ENCODE results near the gene MUC5AC.
"Not testable (repeated sequence)": the region's sequence is repeated elsewhere in the genome, so short reads cannot be mapped to it uniquely, and the experiment has no call there.

MUC5AC gene, protein sequence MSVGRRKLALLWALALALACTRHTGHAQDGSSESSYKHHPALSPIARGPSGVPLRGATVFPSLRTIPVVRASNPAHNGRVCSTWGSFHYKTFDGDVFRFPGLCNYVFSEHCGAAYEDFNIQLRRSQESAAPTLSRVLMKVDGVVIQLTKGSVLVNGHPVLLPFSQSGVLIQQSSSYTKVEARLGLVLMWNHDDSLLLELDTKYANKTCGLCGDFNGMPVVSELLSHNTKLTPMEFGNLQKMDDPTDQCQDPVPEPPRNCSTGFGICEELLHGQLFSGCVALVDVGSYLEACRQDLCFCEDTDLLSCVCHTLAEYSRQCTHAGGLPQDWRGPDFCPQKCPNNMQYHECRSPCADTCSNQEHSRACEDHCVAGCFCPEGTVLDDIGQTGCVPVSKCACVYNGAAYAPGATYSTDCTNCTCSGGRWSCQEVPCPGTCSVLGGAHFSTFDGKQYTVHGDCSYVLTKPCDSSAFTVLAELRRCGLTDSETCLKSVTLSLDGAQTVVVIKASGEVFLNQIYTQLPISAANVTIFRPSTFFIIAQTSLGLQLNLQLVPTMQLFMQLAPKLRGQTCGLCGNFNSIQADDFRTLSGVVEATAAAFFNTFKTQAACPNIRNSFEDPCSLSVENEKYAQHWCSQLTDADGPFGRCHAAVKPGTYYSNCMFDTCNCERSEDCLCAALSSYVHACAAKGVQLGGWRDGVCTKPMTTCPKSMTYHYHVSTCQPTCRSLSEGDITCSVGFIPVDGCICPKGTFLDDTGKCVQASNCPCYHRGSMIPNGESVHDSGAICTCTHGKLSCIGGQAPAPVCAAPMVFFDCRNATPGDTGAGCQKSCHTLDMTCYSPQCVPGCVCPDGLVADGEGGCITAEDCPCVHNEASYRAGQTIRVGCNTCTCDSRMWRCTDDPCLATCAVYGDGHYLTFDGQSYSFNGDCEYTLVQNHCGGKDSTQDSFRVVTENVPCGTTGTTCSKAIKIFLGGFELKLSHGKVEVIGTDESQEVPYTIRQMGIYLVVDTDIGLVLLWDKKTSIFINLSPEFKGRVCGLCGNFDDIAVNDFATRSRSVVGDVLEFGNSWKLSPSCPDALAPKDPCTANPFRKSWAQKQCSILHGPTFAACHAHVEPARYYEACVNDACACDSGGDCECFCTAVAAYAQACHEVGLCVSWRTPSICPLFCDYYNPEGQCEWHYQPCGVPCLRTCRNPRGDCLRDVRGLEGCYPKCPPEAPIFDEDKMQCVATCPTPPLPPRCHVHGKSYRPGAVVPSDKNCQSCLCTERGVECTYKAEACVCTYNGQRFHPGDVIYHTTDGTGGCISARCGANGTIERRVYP (N-terminal part only)

GRCh38 chr11:1157645-1158591 is at the start of gene MUC5AC:
Gene MUC5AC, plus strand, starts transcription at chr11:1157953. Its CDS starts 47 bp downstream, at chr11:1158000.
- no peak for DNase-seq

- DNase-seq = no peak
These were observed 49.4 kb upstream of the MUC5AC start for GRCh38 chr11:1108246-1108900.

DNA sequence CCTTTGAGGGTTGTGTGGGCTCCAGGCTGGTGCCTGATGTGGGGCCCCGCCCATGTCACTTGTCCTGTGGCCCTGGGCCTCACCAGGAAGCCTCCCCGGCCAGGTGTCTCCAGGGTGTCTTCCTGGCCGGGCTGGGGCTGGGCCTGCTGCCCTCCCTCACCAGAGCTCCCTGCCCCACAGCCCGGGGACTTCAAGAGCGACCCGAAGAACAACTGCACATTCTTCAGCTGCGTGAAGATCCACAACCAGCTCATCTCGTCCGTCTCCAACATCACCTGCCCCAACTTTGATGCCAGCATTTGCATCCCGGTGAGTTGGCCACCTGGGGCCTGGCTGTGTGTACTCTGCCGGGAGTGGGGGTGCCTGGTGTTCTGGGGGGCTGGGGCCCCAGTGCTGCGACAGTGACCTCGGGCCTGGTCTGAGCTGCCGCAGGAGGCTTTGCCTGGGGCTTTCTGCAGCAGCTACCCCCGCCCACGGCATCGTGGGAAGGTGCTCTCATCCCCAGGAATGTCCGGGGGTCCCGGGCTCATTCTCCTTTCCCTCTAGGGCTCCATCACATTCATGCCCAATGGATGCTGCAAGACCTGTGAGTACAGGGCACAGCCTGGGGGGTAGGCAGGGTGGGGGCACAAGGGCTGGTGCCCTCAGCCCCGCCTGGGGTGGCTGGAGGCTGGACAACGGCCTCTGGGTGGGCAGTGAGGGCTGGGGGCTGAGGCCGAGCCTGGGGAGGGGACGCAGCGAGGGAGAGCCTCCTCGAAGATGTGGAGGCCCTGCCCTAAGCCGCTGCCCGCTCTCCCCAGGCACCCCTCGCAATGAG is 48.4 kb upstream of the MUC5AC start:
- DNase-seq = no peak

- DNase-seq = no peak
These were observed 47.6 kb upstream of the MUC5AC start for GRCh38 chr11:1109918-1110705.

DNA sequence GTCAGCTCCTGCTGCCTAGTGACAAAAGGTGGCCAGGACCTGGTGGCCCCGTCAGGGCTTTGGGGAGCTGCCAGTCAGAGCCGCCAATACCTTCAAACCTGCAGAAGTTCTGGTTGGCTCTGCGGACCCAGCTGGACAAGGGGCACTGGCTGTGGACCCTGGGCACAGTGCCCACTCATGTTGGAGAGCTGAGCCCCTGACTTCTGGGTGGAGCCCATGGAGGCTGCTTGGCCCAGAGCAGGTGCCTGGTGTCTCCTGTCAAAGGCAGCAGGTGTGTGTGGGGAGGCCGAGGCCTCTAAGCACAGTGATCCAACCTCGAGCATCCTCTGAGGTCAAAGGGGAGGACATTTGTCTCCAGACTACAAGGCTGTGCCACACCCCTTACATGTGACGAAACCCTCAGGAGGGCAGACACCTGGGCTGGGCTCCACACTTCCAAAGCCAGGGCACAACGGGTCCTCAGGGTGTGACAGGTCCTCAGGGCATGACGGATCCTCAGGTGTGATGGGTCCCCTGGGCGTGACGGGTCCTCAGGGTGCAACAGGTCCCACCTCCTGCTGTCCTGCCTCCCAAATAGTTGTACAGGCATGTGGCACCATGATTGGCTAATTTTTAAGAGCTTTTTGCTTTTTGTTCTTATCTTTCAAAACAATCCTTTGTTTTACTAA is 46.1 kb upstream of the MUC5AC start:
- DNase-seq = no peak

DNA sequence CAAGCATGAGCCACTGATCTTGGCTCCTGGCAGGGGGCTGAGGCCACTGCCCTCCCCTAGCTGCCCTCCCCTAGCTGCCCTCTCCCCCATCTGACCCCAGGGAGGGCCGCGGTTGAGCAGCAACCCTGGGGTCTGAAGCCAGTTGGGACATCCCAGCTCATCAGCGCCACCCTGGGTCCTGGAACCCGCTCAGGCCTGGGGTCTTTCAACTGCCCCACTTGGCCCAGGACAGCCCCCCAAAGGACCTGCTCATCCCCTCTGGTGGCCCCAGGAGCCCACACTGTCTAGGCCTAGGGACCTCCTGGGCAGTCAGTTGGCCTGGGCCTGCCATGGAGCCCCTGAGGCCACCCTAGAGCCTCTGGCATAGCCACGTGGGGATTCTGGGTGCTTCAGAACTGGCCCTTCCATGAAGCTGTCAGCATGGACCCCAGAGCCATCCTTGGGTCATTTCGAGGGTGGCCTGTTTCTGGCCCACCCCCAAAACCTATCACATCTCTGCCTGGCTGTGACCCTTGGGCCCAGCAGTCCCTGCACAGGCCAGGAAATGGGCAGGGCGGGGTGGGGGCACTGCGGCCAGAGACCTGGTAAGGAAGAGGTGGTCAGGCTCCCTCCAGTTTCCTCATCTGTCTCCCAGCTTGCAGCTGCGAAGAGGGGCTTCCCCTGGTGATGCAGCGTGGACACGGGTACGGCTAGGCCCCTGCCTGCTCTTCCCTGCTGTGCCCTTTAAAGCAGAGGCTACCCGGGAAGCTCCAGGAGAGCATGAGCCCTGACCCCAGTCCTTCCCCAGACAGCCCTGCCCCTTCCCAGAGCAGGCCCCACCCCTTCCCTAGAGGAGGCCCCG is 45.2 kb upstream of the MUC5AC start:
- DNase-seq = no peak

DNA sequence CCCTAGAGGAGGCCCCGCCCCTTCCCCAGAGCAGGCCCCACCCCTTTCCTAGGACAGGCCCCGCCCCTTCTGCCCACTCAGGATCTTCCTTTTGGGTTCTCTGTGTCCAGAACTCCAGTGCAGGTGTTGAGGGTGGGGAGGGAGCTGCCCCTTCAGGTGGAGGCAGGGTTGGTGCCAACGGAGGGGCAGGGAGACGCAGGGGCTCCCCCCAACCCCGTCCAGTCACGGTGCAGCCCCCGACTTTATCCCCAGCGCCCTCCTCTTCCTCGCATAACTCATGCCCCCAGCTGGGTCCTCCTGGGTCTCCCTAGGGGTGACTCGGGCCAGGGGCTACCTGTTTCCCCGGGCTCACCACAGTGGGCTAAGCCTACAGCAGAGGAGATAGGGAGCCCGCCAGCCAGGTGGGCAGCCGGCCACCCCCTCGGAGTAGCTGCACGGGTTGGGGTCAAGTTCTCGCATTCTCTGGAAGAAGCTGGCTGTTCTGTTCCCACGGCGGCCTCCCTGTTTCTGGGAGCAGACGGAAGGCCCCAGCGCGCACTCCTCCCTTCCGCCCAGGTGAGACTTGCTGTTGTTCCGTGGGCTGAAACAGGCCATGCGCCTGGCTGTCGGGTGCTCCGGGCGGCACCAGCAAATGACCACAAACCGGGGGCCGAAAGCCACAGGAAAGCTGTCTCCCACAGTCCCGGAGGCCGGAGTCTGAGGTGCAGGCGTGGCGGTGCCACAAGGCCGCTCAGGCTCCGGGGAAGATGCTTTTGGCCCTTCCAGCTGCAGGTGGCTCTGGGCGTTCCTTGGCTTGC is 44.1 kb upstream of the MUC5AC start:
- no peak for DNase-seq

GRCh38 chr11:1115292-1115691 is 42.5 kb upstream of the MUC5AC start:
- not testable (repeated sequence) for DNase-seq

DNA sequence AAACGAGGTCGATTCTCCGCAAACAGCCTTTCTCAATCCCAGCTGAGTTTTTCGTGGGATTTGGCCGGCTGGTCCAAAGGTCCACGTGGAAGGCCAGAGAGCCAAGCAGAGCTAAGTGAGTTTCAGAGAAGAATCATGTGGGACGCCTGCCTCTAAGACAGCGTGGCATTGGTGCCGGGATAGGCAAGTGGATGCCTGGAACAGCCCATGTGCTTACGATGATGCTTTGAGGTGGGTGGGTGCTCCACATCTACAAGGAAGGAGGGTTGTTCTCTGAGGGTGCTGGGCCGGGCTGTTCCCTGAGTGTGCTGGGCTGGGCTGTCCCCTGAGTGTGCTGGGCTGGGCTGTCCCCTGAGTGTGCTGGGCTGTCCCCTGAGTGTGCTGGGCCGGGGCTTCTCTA is 41.6 kb upstream of the MUC5AC start:
- DNase-seq = no peak

GRCh38 chr11:1116666-1117390 is 40.9 kb upstream of the MUC5AC start:
- DNase-seq = no peak

- no peak for DNase-seq
These were observed 39.8 kb upstream of the MUC5AC start for GRCh38 chr11:1117992-1118391.

GRCh38 chr11:1118755-1119603 is 38.8 kb upstream of the MUC5AC start:
- DNase-seq = no peak

- no peak for DNase-seq
These were observed 38.1 kb upstream of the MUC5AC start for GRCh38 chr11:1119604-1120146.
